NT2/D1 (cell line): ENCODE data around the gene TMEM79.

ENCODE experiments used
- DNase-seq: peaks from one replicate; pipeline ENCODE4 v3.0.0-alpha.2; 2011; ENCODE audit warnings: low read depth, low spot score
- H3K27me3 ChIP-seq: 2 replicates; pipeline ENCODE4 v1.6.0; 2011; ENCODE audit warnings: mild to moderate bottlenecking; ENCODE audit not compliant: insufficient read length, insufficient read depth
- H3K36me3 ChIP-seq: 2 replicates; pipeline ENCODE4 v1.6.1; 2011; ENCODE audit warnings: mild to moderate bottlenecking, low read length, mixed read lengths; ENCODE audit not compliant: insufficient read depth, insufficient read length
- H3K4me1 ChIP-seq: 2 replicates; pipeline ENCODE4 v1.5.1; 2011; ENCODE audit not compliant: insufficient read depth, insufficient read length
- H3K4me3 ChIP-seq: 2 replicates; pipeline ENCODE4 v1.5.1; 2011; ENCODE audit warnings: low read depth; ENCODE audit not compliant: insufficient read length
- H3K9ac ChIP-seq: 2 replicates; pipeline ENCODE4 v1.6.0; 2011; ENCODE audit warnings: low read depth; ENCODE audit not compliant: insufficient read length
- H3K9me3 ChIP-seq: 2 replicates; pipeline ENCODE4 v1.5.1; 2011; ENCODE audit warnings: mild to moderate bottlenecking, low read length; ENCODE audit not compliant: insufficient read depth
- SUZ12 ChIP-seq: IDR thresholded peaks from 2 replicates; pipeline ENCODE4 v1.6.1; 2011; ENCODE audit not compliant: insufficient read length, insufficient read depth; ENCODE audit errors: extremely low read depth
- YY1 ChIP-seq: IDR thresholded peaks from 2 replicates; pipeline ENCODE4 v1.6.1; 2011; ENCODE audit not compliant: insufficient read length, insufficient read depth
- ZNF274 ChIP-seq: IDR thresholded peaks from 2 replicates; pipeline ENCODE4 v1.6.1; 2011; ENCODE audit warnings: mild to moderate bottlenecking, low read depth, low read length

Gene TMEM79

DNA sequence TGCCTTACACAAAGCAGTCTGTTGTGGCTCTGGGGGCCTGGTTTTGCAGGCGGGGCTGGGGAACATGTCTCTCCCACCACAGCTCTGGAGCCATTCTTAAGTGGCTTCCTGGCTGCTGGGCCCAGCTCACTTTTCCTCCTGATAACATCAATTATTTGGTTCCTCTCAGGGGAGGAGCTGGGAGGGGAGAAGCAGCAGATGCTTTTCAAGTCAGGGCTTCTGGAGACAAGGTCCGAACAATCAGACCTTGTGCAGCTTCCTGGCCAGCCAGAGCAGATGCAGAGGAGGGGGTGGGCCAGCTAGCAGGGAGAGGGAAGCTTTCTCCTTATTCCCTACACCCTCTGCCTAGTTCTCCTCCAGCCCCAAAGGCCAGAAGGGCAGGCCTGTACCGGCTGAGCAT lies 32.6 kb upstream of the TMEM79 start:
- no peak for DNase-seq
- H3K27me3 ChIP-seq: no peaks in the 10 kb centered on the region
- H3K9ac ChIP-seq: no peak overlapping the region
- TF ChIP-seq SUZ12: no peak
- peaks cover 44% of the 10 kb centered on the region for H3K4me1 ChIP-seq
- peaks cover 93% of the 10 kb centered on the region for H3K36me3 ChIP-seq
- no peak overlapping the region for H3K4me3 ChIP-seq
- no peaks in the 10 kb centered on the region for H3K9me3 ChIP-seq

DNA sequence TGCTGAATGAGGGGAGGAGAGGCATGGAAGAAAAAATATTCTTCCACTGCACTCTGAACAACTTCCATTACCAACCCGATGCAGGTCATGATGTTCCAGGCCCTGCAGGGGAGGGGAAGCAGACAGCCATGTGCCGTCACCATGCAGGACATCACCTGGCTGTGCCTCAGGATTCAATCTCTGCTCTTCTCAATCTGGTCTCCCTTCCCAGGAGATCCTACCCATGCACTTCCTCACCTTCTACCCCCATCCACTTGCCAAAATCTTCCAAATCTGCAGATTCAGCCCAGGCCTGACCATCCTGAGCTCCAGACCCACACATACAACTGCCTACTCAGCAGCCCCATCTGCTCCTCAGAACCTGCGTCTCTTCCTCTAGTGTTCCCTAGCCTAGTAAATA lies 30.5 kb upstream of the TMEM79 start:
- Histone ChIP-seq H3K4me3 (no peak overlapping the region), H3K4me1 (peaks cover 27% of the 10 kb centered on the region), H3K36me3 (peaks cover 95% of the 10 kb centered on the region), H3K27me3 (no peaks in the 10 kb centered on the region), H3K9ac (no peak overlapping the region), H3K9me3 (no peaks in the 10 kb centered on the region)
- no peak for TF ChIP-seq SUZ12
- TF ChIP-seq ZNF274: no peak
- no peak for TF ChIP-seq YY1
- DNase-seq: no peak

DNA sequence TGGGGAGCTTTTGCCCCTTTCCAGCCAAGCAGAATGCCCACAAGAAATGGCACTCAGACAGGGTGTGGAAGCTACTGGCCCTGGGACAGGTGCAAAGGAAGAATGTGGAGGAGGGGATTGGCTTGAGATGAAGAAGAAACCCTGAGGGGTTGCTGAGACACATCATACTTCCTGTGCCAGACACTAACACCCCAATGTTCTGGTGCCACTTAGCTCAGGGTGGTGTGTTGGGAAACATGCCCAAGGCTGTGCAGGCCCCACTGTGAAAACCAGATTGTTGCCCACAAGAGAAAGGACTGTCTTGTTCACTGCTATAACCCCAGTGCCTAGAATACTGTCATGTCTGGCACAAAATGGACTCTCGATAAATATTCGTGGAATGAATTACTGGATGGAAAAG lies 26.4 kb upstream of the TMEM79 start:
- Histone ChIP-seq H3K9me3 (no peaks in the 10 kb centered on the region), H3K9ac (no peak overlapping the region), H3K4me3 (no peak overlapping the region), H3K36me3 (peaks cover 90% of the 10 kb centered on the region), H3K27me3 (no peaks in the 10 kb centered on the region), H3K4me1 (no peaks in the 10 kb centered on the region)
- no peak for TF ChIP-seq ZNF274
- TF ChIP-seq SUZ12: no peak
- TF ChIP-seq YY1: no peak
- DNase-seq: no peak

GRCh38 chr1:156258859-156259258 lies 25.3 kb upstream of the TMEM79 start:
- H3K27me3 ChIP-seq: no peaks in the 10 kb centered on the region
- H3K9me3 ChIP-seq: no peaks in the 10 kb centered on the region
- peaks cover 90% of the 10 kb centered on the region for H3K36me3 ChIP-seq
- no peak overlapping the region for H3K4me3 ChIP-seq
- TF ChIP-seq SUZ12 (no peak), ZNF274 (no peak), YY1 (no peak)
- no peaks in the 10 kb centered on the region for H3K4me1 ChIP-seq
- no peak for DNase-seq
- H3K9ac ChIP-seq: no peak overlapping the region

DNA sequence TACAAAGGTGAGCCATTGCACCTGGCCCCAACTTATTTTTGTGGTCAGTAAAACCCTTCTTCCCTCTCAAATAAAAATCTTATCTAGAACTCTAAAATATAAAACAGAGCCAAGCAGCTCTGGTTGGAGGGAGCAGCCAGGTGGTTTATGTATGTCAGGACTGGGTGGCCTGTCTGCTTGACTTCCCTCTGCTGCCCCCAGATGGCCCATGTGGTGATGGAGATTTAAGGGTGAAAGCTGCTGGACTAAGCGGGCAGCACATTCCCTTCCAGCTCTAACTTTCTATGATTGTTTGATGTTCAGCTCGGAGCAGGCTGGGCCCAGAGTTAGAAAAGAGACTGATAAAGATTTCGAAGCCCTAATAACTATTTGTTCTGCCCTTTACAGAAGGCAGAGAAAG lies 24.3 kb upstream of the TMEM79 start:
- Histone ChIP-seq H3K4me1 (no peaks in the 10 kb centered on the region), H3K4me3 (no peak overlapping the region), H3K9ac (no peak overlapping the region), H3K27me3 (no peaks in the 10 kb centered on the region), H3K36me3 (peaks cover 88% of the 10 kb centered on the region), H3K9me3 (no peaks in the 10 kb centered on the region)
- TF ChIP-seq ZNF274 (no peak), YY1 (no peak), SUZ12 (no peak)
- DNase-seq: no peak

DNA sequence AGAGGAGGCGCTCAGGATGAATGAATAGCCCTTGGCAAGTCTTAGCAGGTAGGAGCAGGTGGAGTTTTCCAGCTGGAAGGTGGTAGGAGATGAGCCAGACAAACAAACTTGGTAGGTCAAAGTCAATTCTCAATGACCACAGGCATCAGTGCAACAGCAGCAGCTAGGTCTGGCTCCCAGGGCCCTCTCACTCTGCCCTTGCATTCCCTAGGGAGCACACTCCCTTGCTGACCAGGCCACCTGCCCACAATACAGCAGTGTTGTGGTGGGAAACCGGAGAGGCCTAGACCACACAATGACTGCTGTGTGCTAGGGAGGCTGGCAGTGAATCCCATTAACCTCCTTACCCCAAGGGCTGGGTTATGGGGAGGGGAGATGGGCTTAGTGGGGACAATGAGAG lies 23.2 kb upstream of the TMEM79 start:
- Histone ChIP-seq H3K9me3 (no peaks in the 10 kb centered on the region), H3K4me1 (no peaks in the 10 kb centered on the region), H3K4me3 (no peak overlapping the region), H3K27me3 (no peaks in the 10 kb centered on the region), H3K9ac (no peak overlapping the region), H3K36me3 (peaks cover 91% of the 10 kb centered on the region)
- no peak for DNase-seq
- TF ChIP-seq ZNF274 (no peak), SUZ12 (no peak), YY1 (no peak)

GRCh38 chr1:156262461-156263287 lies 21.5 kb upstream of the TMEM79 start:
- H3K4me1 ChIP-seq: no peaks in the 10 kb centered on the region
- no peak overlapping the region for H3K4me3 ChIP-seq
- peaks cover 93% of the 10 kb centered on the region for H3K36me3 ChIP-seq
- no peaks in the 10 kb centered on the region for H3K9me3 ChIP-seq
- no peak for DNase-seq
- H3K27me3 ChIP-seq: no peaks in the 10 kb centered on the region
- no peak overlapping the region for H3K9ac ChIP-seq
- TF ChIP-seq SUZ12 (no peak), YY1 (no peak), ZNF274 (no peak)

- Histone ChIP-seq H3K27me3 (no peaks in the 10 kb centered on the region), H3K9ac (no peak overlapping the region), H3K36me3 (peaks cover 93% of the 10 kb centered on the region), H3K4me1 (no peaks in the 10 kb centered on the region), H3K9me3 (no peaks in the 10 kb centered on the region), H3K4me3 (no peak overlapping the region)
- no peak for TF ChIP-seq SUZ12
- no peak for TF ChIP-seq YY1
- DNase-seq: no peak
Observed at GRCh38 chr1:156263288-156263655, 20.9 kb upstream of the TMEM79 start.
